ENCODE data around the gene ACAP1.
"Not testable (repeated sequence)": the region's sequence is repeated elsewhere in the genome, so short reads cannot be mapped to it uniquely, and the experiment has no call there.

The ACAP1 gene

GRCh38 chr17:7329997-7330637, 6.2 kb upstream of the ACAP1 start:
- peak; percentile 93 for DNase-seq (ENCODE audit: low spot score)

DNA sequence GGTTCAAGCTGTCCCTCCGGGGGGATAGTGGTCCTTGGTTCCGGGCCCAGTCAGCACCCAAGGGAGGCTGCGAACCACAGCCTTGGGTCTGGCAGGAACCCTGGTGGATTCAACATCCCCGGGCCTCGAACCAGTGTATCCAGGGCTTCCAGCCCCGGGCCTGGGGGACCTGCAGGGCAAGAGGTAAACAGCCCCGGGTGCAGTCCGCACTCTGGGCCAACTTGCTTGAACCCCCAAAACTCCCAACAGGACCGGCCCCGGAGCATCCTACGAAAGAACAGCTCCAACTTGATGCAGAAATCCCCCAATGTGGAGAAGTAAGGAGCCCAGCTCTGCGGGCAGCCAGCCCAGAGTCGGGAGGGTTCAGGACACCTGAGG, 5.7 kb upstream of the ACAP1 start:
- no peak for DNase-seq (ENCODE audit: low spot score)

- no peak for DNase-seq (ENCODE audit: low spot score)
Observed at GRCh38 chr17:7332111-7332510, 4.2 kb upstream of the ACAP1 start.

- DNase-seq (ENCODE audit: low spot score): not testable (repeated sequence)
Observed at GRCh38 chr17:7332600-7333069, 3.7 kb upstream of the ACAP1 start.

DNA sequence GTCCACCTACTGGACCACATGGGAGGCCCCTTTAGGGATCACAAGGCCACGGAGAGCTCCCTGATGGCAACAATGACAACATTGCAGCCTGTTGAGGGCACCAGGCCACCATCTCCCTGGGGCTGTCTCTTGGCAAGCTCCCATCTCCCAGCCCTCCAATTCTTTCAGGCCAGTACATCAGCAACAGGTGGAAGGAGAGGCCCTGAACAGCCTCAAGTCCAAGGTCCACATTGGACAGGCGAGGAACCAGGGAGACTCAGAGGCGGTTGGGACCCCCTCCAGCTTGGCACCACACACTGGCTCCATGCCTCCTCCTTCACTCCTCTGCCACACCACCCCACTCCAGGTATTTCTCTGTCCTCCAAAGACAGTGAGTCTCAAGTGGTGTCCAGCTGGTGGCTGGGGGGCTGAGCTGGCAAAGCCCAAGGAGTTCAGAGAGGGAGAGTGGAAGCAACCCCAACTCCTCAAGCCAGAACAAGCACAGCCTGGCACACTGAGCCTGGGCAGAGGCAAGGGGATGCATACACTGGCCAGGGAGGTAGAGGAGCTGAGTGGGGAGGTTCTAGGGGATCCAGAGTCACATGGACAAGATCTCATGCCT, 1.3 kb upstream of the ACAP1 start:
- DNase-seq (ENCODE audit: low spot score): no peak

GRCh38 chr17:7335765-7336164, 564 bp upstream of the ACAP1 start:
- not testable (repeated sequence) for DNase-seq (ENCODE audit: low spot score)

- not testable (repeated sequence) for DNase-seq (ENCODE audit: low spot score)
Observed at GRCh38 chr17:7337600-7337999, 1.3 kb downstream of the ACAP1 start.

DNA sequence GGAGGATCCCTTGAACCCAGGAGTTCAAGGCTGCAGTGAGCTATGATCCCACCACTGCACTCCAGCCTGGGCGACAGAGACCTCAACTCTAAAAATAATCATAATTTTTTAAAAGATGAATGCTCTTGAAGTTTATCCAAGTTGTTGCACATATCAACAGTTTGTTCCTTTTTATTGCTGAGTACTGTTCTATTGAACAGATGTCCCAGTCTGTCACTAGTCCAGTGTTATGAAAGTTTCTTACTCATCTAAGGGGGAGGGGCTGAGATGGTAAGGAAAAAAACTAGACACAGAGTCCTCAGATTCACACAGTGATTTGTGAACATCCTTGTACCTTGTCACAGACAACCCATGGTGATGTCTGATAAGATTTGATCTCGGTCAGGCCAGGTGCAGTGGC, 3.9 kb downstream of the ACAP1 start:
- DNase-seq (ENCODE audit: low spot score): no peak

GRCh38 chr17:7341842-7342241, 5.5 kb downstream of the ACAP1 start:
- DNase-seq (ENCODE audit: low spot score): no peak

DNA sequence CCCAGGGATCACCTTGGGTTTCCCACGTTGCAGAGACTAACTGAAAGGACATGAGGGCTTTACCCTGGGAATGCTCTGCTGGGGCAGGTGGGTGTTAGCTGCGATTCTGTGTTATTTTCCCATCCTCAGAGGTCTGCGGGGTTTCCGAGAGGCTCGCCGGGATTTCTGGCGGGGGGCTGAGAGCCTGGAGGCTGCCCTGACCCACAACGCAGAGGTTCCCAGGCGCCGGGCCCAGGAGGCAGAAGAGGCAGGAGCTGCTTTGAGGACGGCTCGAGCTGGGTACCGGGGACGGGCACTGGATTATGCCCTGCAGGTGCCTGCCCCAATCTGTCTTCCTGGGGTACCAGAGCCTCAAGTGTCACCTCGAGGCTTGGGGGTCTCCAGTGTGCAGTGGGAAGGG, 6.9 kb downstream of the ACAP1 start:
- DNase-seq (ENCODE audit: low spot score): no peak

DNA sequence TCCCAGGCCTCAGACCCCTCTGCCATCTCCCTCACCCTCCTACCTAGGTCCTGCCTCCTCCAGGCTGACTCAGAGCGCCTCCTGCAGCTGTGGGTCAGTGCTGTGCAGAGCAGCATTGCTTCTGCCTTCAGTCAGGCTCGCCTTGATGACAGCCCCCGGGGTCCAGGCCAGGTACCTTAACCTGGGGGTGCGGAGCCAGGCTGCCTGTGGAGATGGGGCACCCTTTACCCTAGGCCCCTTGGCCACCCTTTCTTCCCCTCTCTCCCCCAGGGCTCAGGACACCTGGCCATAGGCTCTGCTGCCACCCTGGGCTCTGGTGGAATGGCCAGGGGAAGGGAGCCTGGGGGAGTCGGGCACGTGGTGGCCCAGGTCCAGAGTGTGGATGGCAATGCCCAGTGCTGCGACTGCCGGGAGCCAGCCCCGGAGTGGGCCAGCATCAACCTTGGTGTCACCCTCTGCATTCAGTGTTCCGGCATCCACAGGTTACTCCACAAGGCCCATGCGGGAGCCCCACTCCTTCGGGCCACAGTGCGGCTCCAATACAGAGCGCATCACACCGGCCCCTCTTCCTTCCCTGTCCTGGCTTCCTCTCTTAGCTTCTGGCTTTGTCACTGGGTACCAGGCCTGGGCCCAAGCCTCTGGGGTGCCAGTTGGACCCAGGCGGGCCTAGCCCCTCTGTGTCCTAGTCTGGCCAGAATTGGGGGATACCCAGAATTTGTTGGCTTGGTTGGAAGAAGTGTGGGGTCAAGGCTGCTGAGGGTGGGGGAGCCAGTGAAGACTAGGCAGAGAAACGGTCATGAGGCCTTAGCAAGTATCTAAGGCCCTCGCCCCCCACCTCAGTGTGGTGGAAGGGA, 10.7 kb downstream of the ACAP1 start:
- no peak for DNase-seq (ENCODE audit: low spot score)

- DNase-seq (ENCODE audit: low spot score): no peak
Observed at GRCh38 chr17:7347630-7348477, 11.5 kb downstream of the ACAP1 start.

- no peak for DNase-seq (ENCODE audit: low spot score)
Observed at GRCh38 chr17:7348478-7349242, 12.3 kb downstream of the ACAP1 start.

- peak; percentile 88 for DNase-seq (ENCODE audit: low spot score)
Observed at GRCh38 chr17:7351665-7352502, 15.6 kb downstream of the ACAP1 start, which contains the start of gene KCTD11. Gene KCTD11, plus strand, starts transcription at chr17:7352162.

DNA sequence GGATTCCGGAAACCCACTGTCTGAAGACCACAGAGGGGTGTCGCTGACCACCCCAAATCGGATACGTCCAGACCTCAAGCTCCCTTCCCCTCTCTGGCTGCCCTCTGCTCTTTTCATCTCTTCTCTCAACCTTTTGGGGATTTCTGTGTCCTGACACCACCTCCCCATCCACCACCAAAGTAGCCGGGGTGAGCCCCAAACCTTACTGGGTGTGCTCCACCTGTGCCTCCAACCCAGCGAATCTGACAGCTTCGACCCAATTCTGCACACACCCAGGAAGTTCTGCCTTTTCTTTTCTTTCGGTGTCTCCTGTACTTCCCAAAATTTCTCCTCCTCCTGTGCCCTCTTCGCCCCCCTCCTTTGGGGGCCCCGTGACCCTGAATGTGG, 16.2 kb downstream of the ACAP1 start:
- no peak for DNase-seq (ENCODE audit: low spot score)

DNA sequence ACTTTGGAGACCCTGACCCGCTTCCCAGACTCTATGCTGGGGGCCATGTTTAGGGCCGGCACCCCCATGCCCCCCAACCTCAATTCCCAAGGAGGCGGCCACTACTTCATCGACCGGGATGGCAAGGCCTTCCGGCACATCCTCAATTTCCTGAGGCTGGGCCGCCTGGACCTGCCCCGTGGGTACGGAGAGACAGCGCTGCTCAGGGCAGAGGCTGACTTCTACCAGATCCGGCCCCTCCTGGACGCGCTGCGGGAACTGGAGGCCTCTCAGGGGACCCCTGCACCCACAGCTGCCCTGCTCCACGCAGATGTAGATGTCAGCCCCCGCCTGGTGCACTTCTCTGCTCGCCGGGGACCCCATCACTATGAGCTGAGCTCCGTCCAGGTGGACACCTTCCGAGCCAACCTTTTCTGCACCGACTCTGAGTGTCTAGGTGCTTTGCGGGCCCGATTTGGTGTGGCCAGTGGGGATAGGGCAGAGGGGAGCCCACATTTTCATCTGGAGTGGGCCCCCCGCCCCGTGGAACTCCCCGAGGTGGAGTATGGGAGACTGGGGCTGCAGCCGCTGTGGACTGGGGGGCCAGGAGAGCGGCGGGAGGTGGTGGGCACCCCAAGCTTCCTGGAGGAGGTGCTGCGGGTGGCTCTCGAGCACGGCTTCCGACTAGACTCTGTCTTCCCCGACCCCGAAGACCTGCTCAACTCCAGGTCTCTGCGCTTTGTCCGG, 16.7 kb downstream of the ACAP1 start:
- DNase-seq (ENCODE audit: low spot score): no peak

DNA sequence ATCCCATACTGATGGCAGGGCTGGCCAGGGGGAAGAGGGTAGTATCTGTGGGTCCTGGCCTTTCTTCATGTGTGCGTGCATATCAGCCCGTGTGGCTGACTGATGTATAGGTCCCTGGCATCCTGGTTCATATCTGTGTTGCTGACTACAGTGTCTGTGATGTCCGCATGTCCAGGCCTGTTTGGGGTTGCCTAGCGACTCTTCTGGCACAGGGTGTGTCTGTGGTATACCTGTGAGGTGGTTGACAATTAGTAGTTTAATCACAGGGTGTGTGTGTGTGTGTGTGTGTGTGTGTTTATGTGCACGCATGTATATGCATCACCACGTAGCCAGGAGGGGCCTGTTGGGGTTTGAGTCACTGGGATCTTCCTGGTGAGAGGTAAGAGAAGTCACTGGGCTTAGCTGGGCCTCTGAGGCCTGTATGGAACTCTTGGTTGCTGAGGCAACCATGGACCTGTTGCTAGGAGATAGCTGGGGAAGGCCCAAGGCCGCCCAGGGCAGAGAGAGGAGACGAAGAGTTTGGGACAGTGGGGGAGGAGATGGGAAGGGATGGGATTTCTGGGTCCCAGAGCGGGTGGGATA, 18.0 kb downstream of the ACAP1 start:
- no peak for DNase-seq (ENCODE audit: low spot score)

DNA sequence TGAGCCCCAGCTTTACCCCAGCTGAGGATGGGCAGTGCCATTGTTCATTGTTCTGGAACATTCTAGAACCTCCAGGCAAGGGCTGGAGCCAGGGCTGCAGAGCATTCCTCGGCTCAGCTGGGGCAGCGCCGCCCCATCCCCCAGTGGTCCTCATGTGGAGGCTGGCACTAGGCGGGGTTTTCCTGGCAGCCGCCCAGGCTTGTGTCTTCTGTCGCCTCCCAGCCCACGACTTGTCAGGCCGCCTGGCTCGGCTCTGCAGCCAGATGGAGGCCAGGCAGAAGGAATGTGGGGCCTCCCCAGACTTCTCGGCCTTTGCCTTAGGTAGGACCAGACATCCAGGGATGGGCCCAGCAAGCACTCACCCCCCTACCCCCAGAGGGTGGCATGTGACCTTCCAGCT, 18.7 kb downstream of the ACAP1 start, which contains the start of gene TMEM95:
Gene TMEM95 (plus strand): TSS at position 104 of the 400 bp plus-strand sequence. CDS start 49 bp downstream, at position 153.
- DNase-seq (ENCODE audit: low spot score): no peak

- no peak for DNase-seq (ENCODE audit: low spot score)
Observed at GRCh38 chr17:7355573-7355972, 19.2 kb downstream of the ACAP1 start.
